Measurements from ENCODE around the gene SPATA13. TPM values are rescaled to one million over a fixed set of nuclear protein-coding genes. Genes with fewer than 3 reads are reported as not detected.

Gene SPATA13
- total and polyA plus RNA-seq, 2 donors (not counting 3 experiments of a cell fraction or from before 2014, with no cell fraction given): 6.6 to 12.9 TPM

DNA sequence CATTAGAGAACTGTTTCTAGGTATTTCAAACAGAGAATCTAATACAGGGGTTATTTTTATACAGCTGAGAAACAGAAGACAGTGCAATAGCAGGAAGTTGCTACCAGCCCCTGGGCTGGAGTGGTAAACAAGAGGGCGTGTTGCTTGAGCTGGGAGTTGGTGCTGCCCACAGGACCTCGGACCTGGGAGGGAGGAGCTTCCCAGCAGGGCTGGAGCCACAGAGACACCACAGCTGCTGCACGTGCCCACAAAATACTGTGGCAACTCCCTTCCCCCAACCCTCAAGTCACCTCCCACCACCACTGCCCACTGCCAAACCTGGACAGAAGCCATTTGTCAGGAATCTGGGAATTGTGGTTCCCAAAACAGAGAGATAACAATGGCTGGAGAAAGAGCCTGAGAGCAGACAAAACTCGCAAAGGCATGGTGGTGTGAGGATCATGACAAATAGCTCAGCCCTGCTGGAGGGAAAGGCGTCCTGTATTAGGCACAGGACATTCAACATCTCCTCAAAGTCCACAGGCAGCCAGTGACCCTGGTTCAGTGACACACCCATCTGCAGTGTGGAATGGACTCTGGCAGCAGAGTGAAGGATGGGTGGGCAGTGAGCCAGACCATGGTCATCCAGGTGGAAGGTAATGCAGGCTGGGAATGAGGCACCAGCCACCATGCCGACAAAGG, 57.2 kb downstream of the SPATA13 start:
- Histone ChIP-seq H3K9ac (replicated peaks; ENCODE audit: extremely low read depth, insufficient read depth, low read length) (no peak overlapping the region), H3K4me3 (replicated peaks in 1 of 3; ENCODE audit: insufficient read depth in 1 of 3, low read depth in 1 of 3, low read length in 3 of 3) (no peak overlapping the region), H3K4me1 (ENCODE audit: control insufficient read depth, extremely low read depth, insufficient read depth, low read length) (peaks cover 10% of the 10 kb centered on the region), H3K27me3 (ENCODE audit: control insufficient read depth in 2 of 2, insufficient read depth in 2 of 2, low read length in 2 of 2) (no peaks in the 10 kb centered on the region), H3K4me2 (ENCODE audit: insufficient read depth, low read length) (no peak overlapping the region), H3K9me1 (replicated peaks; ENCODE audit: control insufficient read depth, extremely low read depth, insufficient read depth, low read length) (no peaks in the 10 kb centered on the region), H3K36me3 (ENCODE audit: control insufficient read depth in 2 of 2, extremely low read depth in 1 of 2, insufficient read depth in 2 of 2, low read length in 2 of 2) (no peaks in the 10 kb centered on the region), H4K20me1 (replicated peaks; ENCODE audit: control insufficient read depth, extremely low read depth, insufficient read depth, low read length) (no peaks in the 10 kb centered on the region), H2AFZ (ENCODE audit: low read depth, low read length) (no peak overlapping the region), H3K79me2 (ENCODE audit: control insufficient read depth, insufficient read depth, low read length) (no peaks in the 10 kb centered on the region), H3K27ac (ENCODE audit: insufficient read depth, low read depth, low read length) (no peak overlapping the region), H3K9me3 (replicated peaks; ENCODE audit: control insufficient read depth, insufficient read depth, low read length) (no peaks in the 10 kb centered on the region)
- no peak for DNase-seq (ENCODE audit: low read depth, low spot score)
- dilution Hi-C loops (cut with MboI; ENCODE audit: extremely low pct_ligation_motif_present, low sequenced_read_pairs) (no loop called here), intact Hi-C loops (cut with micrococcal nuclease) (no loop called here)
- TF ChIP-seq, protein P1, sequence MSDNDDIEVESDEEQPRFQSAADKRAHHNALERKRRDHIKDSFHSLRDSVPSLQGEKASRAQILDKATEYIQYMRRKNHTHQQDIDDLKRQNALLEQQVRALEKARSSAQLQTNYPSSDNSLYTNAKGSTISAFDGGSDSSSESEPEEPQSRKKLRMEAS (IDR thresholded peaks at IDR 0.05; ENCODE audit: insufficient read depth, insufficient read length): no peak
- TF ChIP-seq POLR2A (IDR thresholded peaks at IDR 0.05; ENCODE audit: low read depth, low read length) (no peak), MYC (IDR thresholded peaks at IDR 0.05; ENCODE audit: low read depth, low read length) (no peak), GATA2 (IDR thresholded peaks at IDR 0.05; ENCODE audit: insufficient read depth, insufficient read length, low read depth, low read length) (no peak), JUN (IDR thresholded peaks at IDR 0.05; ENCODE audit: borderline replicate concordance, insufficient read depth, insufficient read length, low read depth) (no peak), POLR2AphosphoS5 (IDR thresholded peaks at IDR 0.05; ENCODE audit: insufficient read depth, low read depth, low read length) (no peak), FOS (IDR thresholded peaks at IDR 0.05; ENCODE audit: borderline replicate concordance, insufficient read depth, low read length) (no peak), EZH2 (IDR thresholded peaks at IDR 0.05; ENCODE audit: borderline replicate concordance, low read depth, low read length, severe bottlenecking) (no peak)
- TF ChIP-seq, protein P2, sequence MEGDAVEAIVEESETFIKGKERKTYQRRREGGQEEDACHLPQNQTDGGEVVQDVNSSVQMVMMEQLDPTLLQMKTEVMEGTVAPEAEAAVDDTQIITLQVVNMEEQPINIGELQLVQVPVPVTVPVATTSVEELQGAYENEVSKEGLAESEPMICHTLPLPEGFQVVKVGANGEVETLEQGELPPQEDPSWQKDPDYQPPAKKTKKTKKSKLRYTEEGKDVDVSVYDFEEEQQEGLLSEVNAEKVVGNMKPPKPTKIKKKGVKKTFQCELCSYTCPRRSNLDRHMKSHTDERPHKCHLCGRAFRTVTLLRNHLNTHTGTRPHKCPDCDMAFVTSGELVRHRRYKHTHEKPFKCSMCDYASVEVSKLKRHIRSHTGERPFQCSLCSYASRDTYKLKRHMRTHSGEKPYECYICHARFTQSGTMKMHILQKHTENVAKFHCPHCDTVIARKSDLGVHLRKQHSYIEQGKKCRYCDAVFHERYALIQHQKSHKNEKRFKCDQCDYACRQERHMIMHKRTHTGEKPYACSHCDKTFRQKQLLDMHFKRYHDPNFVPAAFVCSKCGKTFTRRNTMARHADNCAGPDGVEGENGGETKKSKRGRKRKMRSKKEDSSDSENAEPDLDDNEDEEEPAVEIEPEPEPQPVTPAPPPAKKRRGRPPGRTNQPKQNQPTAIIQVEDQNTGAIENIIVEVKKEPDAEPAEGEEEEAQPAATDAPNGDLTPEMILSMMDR (IDR thresholded peaks at IDR 0.05; ENCODE audit: extremely low read depth in 1 of 2, insufficient read depth in 1 of 2, low read depth in 1 of 2, low read length in 2 of 2): no peak
- ChIA-PET CTCF (interaction anchor here (0.7 to 6.4 kb wide), 6 partner anchors 9 to 198 kb away, joined by 3 to 118 read pairs (median 21); partner anchors contain the start of gene SPATA13), POLR2A (no interaction called here)
- no TSS peak for BruUV-seq (replicated peaks)
- no peak for FAIRE-seq

All from endothelial cell of umbilical vein (primary cell).